HCT116 (cell line): ENCODE measurements around the gene RAB9A.

Source experiments
- CTCF ChIP-seq, 3 experiments: fragments of 200-600 bp in 1 of 3; sonication (generic) in 1 of 3; IDR thresholded peaks in 2 of 3; conservative IDR thresholded peaks in 1 of 3; 2 replicates each; pipeline ENCODE4 v1.5.1; 2012 to 2017; ENCODE audit warnings: low read depth in 2 of 3, low read length in 2 of 3, antibody characterized with exemption in 1 of 3, borderline replicate concordance in 1 of 3, control low read depth in 1 of 3, mild to moderate bottlenecking in 1 of 3, mixed read lengths in 1 of 3, mixed run types in 1 of 3, moderate library complexity in 1 of 3; ENCODE audit not compliant: insufficient read depth in 1 of 3
- EZH2 ChIP-seq: fragments of 200-600 bp; sonication (generic); IDR thresholded peaks from 2 replicates; pipeline ENCODE4 v1.6.1; 2017; ENCODE audit warnings: antibody characterized with exemption, mixed run types
- EZH2phosphoT487 ChIP-seq: fragments of 200-600 bp; IDR thresholded peaks from 2 replicates; pipeline ENCODE4 v1.6.1; 2018; ENCODE audit warnings: antibody characterized with exemption, borderline replicate concordance
- POLR2A ChIP-seq: IDR thresholded peaks from 2 replicates; pipeline ENCODE4 v1.7.0; 2011; ENCODE audit warnings: borderline replicate concordance; ENCODE audit not compliant: insufficient read depth, insufficient read length; ENCODE audit errors: extremely low read depth
- SRF ChIP-seq: IDR thresholded peaks from 2 replicates; pipeline ENCODE4 v1.6.1; 2012; ENCODE audit warnings: low read depth
- YY1 ChIP-seq: IDR thresholded peaks from 2 replicates; pipeline ENCODE4 v1.6.1; 2011; ENCODE audit warnings: low read length, low read depth, moderate library complexity, mild to moderate bottlenecking; ENCODE audit not compliant: insufficient replicate concordance; ENCODE audit errors: extremely low read depth
- ZNF274 ChIP-seq: fragments of 200-500 bp; sonication (Bioruptor generic); IDR thresholded peaks from 2 replicates; pipeline ENCODE4 v1.6.1; 2014; ENCODE audit warnings: mild to moderate bottlenecking, low read depth, low read length, inconsistent platforms

GRCh38 chrX:13756381-13756780 lies 67.5 kb downstream of the RAB9A start:
- TF ChIP-seq EZH2phosphoT487 (no peak), CTCF (IDR thresholded peaks at IDR 0.05 in 2 of 3, conservative IDR thresholded peaks at IDR 0.05 in 1 of 3; ENCODE audit: borderline replicate concordance in 1 of 3, insufficient read depth in 1 of 3, low read depth in 2 of 3, low read length in 2 of 3) (no peak), EZH2 (no peak), SRF (no peak), POLR2A (no peak), ZNF274 (no peak), YY1 (no peak)
